Hippocampal formation (tissue), 2 donors: ENCODE measurements around the gene HEATR9.
A peak's percentile ranks its signal among the peaks of the same experiment; 100 is the strongest.

Source experiments
- DNase-seq, 2 donors: peaks; one replicate each; lab custom pipeline; 2025; lab: John Stamatoyannopoulos, UW

The HEATR9 gene

GRCh38 chr17:35808962-35809854 lies 59.5 kb downstream of the HEATR9 start, which contains the start of gene TAF15:
Gene TAF15 (plus strand): TSS chr17:35809484. CDS start chr17:35809570, 86 bp downstream.
- peak; percentile 95 to 99 for DNase-seq

- no peak for DNase-seq
Measured at GRCh38 chr17:35808240-35808961, 60.3 kb downstream of the HEATR9 start.

GRCh38 chr17:35807371-35808144 lies 61.1 kb downstream of the HEATR9 start:
- DNase-seq = no peak
